Natural killer cell (primary cell): ENCODE measurements around the gene MLKL. TPM values are rescaled to one million over a fixed set of nuclear protein-coding genes. Genes with fewer than 3 reads are reported as not detected.
A peak's percentile ranks its signal among the peaks of the same experiment; 100 is the strongest.

Experiments used
- ATAC-seq, 3 donors: fragments of 150-1000 bp in 2 of 3; fragments of 200-7000 bp in 1 of 3; cut with Tn5 transposase; 1 replicate in 1 of 3; 2 replicates in 2 of 3; pipeline ENCODE4 v1.10.0; 2021; ENCODE audit warnings: mild to moderate bottlenecking in 2 of 3, moderate library complexity in 2 of 3
- DNase-seq, 2 donors: peaks; one replicate each; pipeline versions ENCODE4 v3.0.0 to v3.0.0-alpha.2; 2013 to 2021; ENCODE audit warnings: mixed read lengths in 1 of 2
- H3K27ac ChIP-seq: one replicate; pipeline ENCODE4 v1.5.1; 2013; ENCODE audit warnings: mild to moderate bottlenecking, low read length
- H3K27me3 ChIP-seq: one replicate; pipeline ENCODE4 v1.6.1; 2013; ENCODE audit warnings: low read length; ENCODE audit not compliant: control insufficient read depth, insufficient read depth
- H3K36me3 ChIP-seq: one replicate; pipeline ENCODE4 v1.6.1; 2013; ENCODE audit warnings: low read length; ENCODE audit not compliant: control insufficient read depth, insufficient read depth
- H3K4me1 ChIP-seq: one replicate; pipeline ENCODE4 v1.6.1; 2013; ENCODE audit warnings: low read length; ENCODE audit not compliant: control insufficient read depth, insufficient read depth
- H3K4me3 ChIP-seq: one replicate; pipeline ENCODE4 v1.5.1; 2013; ENCODE audit warnings: low read length
- H3K9me3 ChIP-seq: one replicate; pipeline ENCODE4 v1.6.1; 2013; ENCODE audit warnings: low read length; ENCODE audit not compliant: control insufficient read depth, insufficient read depth
- H3K27ac Mint-ChIP-seq, 2 donors: one replicate each; pipeline ENCODE4 v1.8.0; 2022; ENCODE audit warnings: mild to moderate bottlenecking in 2 of 2, mixed read lengths in 2 of 2, moderate library complexity in 1 of 2
- H3K27me3 Mint-ChIP-seq, 2 donors: one replicate each; pipeline ENCODE4 v1.8.0; 2022; ENCODE audit warnings: low read depth in 2 of 2, mixed read lengths in 2 of 2
- H3K36me3 Mint-ChIP-seq: one replicate; pipeline ENCODE4 v1.8.0; 2022; ENCODE audit warnings: mixed read lengths
- H3K4me1 Mint-ChIP-seq, 2 donors: one replicate each; pipeline ENCODE4 v1.8.0; 2022; ENCODE audit warnings: mixed read lengths in 2 of 2
- H3K4me3 Mint-ChIP-seq: one replicate; pipeline ENCODE4 v1.8.0; 2022; ENCODE audit warnings: mild to moderate bottlenecking, moderate library complexity, mixed read lengths
- H3K9me3 Mint-ChIP-seq, 2 donors: one replicate each; pipeline ENCODE4 v1.8.0; 2022; ENCODE audit warnings: mixed read lengths in 2 of 2
- WGBS: methylation state at CpG from one replicate; pipeline ENCODE4 v1.1.7; 2013; ENCODE audit warnings: missing lambda C conversion rate; ENCODE audit not compliant: insufficient coverage; 5-methylcytosine and 5-hydroxymethylcytosine counted together
- intact Hi-C: fragments of 100-400 bp; cut with micrococcal nuclease; formaldehyde crosslinking; loops from one replicate; pipeline ENCODE4 v1.14.2; 2022
- total RNA-seq, 4 donors: library from RNA; stranded (reverse); fragments of 120-200 nt in 1 of 4; gene quantifications; one replicate each; pipeline versions ENCODE4 v1.2.3 to v1.2.4, GENCODE V29; 2013 to 2022
- TF ChIP-seq, protein P1 (sequence below): fragments of 200-600 bp; IDR thresholded peaks from one replicate; pipeline ENCODE4 v1.8.0; 2022; ENCODE audit warnings: antibody characterized with exemption

MLKL gene
- total RNA-seq, 3 donors from 2014 or later (not counting 1 experiment from before 2014, with no cell fraction given) = 39.8 to 57.5 (median 52.1) TPM

- no peaks in the 10 kb centered on the region for H3K27me3 Mint-ChIP-seq
- H3K4me1 Mint-ChIP-seq = peaks cover 6 to 14% of the 10 kb centered on the region in 2 donors
- no peaks in the 10 kb centered on the region for H3K36me3 ChIP-seq
- ATAC-seq = no peak
- peaks cover 2% of the 10 kb centered on the region in 2 donors for H3K9me3 Mint-ChIP-seq
- TF ChIP-seq, protein P1, sequence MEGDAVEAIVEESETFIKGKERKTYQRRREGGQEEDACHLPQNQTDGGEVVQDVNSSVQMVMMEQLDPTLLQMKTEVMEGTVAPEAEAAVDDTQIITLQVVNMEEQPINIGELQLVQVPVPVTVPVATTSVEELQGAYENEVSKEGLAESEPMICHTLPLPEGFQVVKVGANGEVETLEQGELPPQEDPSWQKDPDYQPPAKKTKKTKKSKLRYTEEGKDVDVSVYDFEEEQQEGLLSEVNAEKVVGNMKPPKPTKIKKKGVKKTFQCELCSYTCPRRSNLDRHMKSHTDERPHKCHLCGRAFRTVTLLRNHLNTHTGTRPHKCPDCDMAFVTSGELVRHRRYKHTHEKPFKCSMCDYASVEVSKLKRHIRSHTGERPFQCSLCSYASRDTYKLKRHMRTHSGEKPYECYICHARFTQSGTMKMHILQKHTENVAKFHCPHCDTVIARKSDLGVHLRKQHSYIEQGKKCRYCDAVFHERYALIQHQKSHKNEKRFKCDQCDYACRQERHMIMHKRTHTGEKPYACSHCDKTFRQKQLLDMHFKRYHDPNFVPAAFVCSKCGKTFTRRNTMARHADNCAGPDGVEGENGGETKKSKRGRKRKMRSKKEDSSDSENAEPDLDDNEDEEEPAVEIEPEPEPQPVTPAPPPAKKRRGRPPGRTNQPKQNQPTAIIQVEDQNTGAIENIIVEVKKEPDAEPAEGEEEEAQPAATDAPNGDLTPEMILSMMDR = no peak
- H3K27ac Mint-ChIP-seq = no peak overlapping the region
- H3K4me3 ChIP-seq = no peak overlapping the region
- 28% methylated on average over 11 of the region's 11 CpGs for WGBS
- no peak overlapping the region for H3K27ac ChIP-seq
- no peaks in the 10 kb centered on the region for H3K27me3 ChIP-seq
- H3K4me3 Mint-ChIP-seq = no peak overlapping the region
- peaks cover 11% of the 10 kb centered on the region for H3K4me1 ChIP-seq
- no peaks in the 10 kb centered on the region for H3K36me3 Mint-ChIP-seq
- peaks cover 11% of the 10 kb centered on the region for H3K9me3 ChIP-seq
- intact Hi-C loops = no loop called here
- no peak for DNase-seq
These were observed 29.4 kb upstream of the MLKL start for GRCh38 chr16:74729783-74730683.

DNA sequence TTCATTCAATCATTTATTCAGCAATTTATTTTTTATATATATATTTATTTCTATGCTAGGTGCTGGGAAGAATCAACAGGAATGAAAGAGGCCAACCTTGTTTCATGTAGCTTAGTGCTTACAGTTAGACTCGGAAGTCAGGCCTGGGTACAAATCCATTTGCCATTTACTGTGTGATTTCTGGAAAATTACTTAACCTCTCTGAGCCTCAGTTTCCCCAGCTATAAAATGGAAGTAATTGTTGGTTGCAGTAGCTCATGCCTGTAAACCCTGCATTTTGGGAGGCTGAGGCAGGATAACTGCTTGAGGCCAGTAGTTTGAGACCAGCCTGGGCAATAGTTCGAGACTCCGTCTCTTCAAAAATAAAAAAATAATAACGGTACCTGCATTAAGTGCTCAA lies 27.2 kb upstream of the MLKL start:
- intact Hi-C loops = no loop called here
- no peak for ATAC-seq
- Mint-ChIP-seq H3K4me1 (peaks cover 6 to 18% of the 10 kb centered on the region in 2 donors), H3K4me3 (no peak overlapping the region), H3K9me3 (peaks cover 2% of the 10 kb centered on the region in 2 donors), H3K27ac (no peak overlapping the region), H3K36me3 (no peaks in the 10 kb centered on the region), H3K27me3 (peaks cover 6% of the 10 kb centered on the region in 2 donors)
- Histone ChIP-seq H3K27me3 (no peaks in the 10 kb centered on the region), H3K36me3 (no peaks in the 10 kb centered on the region), H3K4me3 (no peak overlapping the region), H3K9me3 (peaks cover 11% of the 10 kb centered on the region), H3K27ac (no peak overlapping the region), H3K4me1 (peaks cover 11% of the 10 kb centered on the region)
- no peak for DNase-seq
- WGBS = 96% methylated on average over 4 of the region's 4 CpGs
- TF ChIP-seq, protein P1 = no peak

DNA sequence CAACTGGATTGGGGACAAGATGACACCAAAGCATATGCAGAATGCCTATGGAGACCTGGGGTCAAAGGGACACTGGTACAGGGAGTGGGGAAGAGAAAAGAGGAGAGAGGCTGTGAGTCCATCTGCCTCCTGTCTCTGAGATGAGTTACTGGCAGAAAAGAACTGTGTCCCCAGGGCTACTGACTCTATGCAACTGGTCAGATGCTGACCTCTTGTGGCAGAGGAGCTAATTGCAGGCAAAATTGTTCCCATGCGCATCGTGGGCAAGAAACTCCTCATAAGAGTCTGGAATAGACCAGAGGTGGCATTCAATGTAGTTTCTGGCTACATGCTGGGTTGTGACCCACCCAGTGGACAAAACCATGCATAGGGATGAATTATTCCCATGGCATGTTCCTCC lies 26.1 kb upstream of the MLKL start:
- ATAC-seq = no peak
- peak in 1 of 2 donors; percentile 21 for DNase-seq
- TF ChIP-seq, protein P1 = no peak

More for the DNA sequence above, 26.1 kb upstream of the MLKL start:
- Mint-ChIP-seq H3K9me3 (peaks cover 2% of the 10 kb centered on the region in 2 donors), H3K4me1 (peaks cover 6 to 18% of the 10 kb centered on the region in 2 donors), H3K36me3 (no peaks in the 10 kb centered on the region), H3K27me3 (peaks cover 7 to 8% of the 10 kb centered on the region in 2 donors), H3K4me3 (no peak overlapping the region), H3K27ac (no peak overlapping the region)
- 88% methylated on average over 2 of the region's 2 CpGs for WGBS
- H3K27me3 ChIP-seq = no peaks in the 10 kb centered on the region
- H3K4me1 ChIP-seq = peaks cover 11% of the 10 kb centered on the region
- no peak overlapping the region for H3K27ac ChIP-seq
- no peaks in the 10 kb centered on the region for H3K36me3 ChIP-seq
- peaks cover 11% of the 10 kb centered on the region for H3K9me3 ChIP-seq
- H3K4me3 ChIP-seq = no peak overlapping the region
- intact Hi-C loops = no loop called here
